Globus pallidus (tissue), 1 donor: ENCODE data around the gene SORL1-AS1.
A peak's percentile ranks its signal among the peaks of the same experiment; 100 is the strongest.
"Not testable (repeated sequence)": the region's sequence is repeated elsewhere in the genome, so short reads cannot be mapped to it uniquely, and the experiment has no call there.

Source experiments
- DNase-seq: peaks from one replicate; pipeline ENCODE4 v3.0.0-alpha.2; 2015; ENCODE audit warnings: low spot score

The SORL1-AS1 gene

GRCh38 chr11:121427400-121427744 is 25.4 kb downstream of the SORL1-AS1 start:
- no peak for DNase-seq

DNA sequence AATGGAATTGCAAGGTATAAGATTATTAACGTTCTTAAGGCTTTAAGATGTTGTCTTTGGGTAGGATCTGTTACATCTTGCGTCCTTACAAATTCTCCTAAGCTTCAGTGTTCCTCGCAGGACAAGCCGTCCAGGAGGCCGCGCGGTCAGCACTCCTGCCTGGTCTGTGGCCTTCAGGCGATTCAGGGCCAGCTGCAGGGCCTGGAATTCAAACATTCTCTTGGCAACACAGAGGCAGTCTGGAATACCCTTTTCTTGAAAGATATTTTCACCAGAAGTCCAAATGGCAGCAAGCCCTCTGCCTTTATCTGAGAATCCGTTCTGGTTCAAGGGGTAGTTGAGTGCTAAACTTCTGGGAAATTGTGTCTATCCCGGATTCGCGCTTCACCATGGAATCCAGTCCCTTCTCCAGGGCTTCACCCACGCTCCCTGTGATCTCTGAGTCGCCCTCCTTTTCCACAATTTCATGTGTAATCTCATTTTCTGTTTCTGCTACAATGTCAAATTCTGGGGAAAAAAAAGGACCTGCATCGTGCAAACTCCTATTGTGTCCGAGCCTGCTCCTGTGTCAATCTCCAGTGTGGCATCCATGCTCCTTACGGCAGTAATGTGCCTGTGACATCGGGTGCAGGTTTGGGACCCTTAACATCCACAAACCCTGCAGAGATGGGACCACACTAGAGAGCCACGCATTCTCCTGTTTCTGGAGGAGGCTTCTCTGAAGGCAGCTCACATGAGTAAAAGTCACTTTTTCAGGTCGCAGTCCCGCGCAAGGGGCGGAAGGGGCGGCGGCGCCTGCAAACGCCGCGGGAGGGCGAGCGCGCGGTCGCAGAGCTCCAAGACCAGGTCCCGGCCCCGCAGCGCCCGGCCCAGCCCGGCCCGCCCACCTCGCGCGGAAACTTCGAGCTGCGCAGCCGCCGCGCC is 26.0 kb downstream of the SORL1-AS1 start:
- DNase-seq = no peak

GRCh38 chr11:121425828-121426227 is 26.9 kb downstream of the SORL1-AS1 start:
- DNase-seq = no peak

GRCh38 chr11:121422675-121423074 is 30.1 kb downstream of the SORL1-AS1 start:
- no peak for DNase-seq

GRCh38 chr11:121421149-121421901 is 31.4 kb downstream of the SORL1-AS1 start:
- no peak for DNase-seq

DNA sequence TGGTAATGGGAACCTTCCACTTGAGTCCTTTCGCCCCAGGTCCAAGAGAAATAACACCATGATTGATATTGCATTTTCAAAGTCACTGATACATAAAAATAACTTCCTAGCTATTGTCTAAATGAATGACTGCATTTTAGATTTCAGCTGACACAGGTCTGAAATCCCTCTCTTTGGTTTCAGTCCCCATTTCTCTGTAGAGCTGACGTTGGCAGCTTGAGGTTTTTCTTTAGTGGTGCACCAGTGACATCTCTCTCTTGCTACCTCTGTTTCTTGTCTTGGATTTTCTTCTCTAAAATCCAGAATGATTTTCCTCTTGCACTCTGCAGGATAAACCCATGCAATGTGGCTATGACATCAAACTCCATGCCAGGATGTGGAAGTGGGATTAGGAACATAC is 32.4 kb downstream of the SORL1-AS1 start:
- no peak for DNase-seq

DNA sequence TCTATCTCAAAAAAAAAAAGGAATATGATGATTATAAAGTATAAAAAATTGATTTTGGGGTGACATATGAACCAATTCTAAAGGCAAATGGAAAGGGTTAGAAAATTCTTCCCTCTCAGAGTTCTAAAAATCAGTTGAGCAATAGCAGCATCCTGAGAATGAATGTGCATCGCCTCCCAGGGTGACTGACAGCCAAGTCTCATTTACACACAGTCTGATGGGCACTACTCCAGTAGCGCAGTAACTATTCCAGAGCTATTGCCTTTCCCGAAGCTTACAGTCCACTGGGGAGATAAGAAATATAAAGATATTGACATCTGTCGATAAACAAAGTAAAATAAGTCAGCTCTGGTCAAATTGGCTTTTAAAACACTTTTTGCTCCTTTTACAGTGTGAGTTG is 32.9 kb downstream of the SORL1-AS1 start:
- DNase-seq = no peak

- no peak for DNase-seq
Observed at GRCh38 chr11:121418625-121419114, 34.1 kb downstream of the SORL1-AS1 start.

GRCh38 chr11:121417607-121418006 is 35.2 kb downstream of the SORL1-AS1 start:
- DNase-seq = no peak

GRCh38 chr11:121417055-121417551 is 35.7 kb downstream of the SORL1-AS1 start:
- peak; percentile 67 for DNase-seq

- DNase-seq = no peak
Observed at GRCh38 chr11:121415856-121416255, 36.9 kb downstream of the SORL1-AS1 start.

DNA sequence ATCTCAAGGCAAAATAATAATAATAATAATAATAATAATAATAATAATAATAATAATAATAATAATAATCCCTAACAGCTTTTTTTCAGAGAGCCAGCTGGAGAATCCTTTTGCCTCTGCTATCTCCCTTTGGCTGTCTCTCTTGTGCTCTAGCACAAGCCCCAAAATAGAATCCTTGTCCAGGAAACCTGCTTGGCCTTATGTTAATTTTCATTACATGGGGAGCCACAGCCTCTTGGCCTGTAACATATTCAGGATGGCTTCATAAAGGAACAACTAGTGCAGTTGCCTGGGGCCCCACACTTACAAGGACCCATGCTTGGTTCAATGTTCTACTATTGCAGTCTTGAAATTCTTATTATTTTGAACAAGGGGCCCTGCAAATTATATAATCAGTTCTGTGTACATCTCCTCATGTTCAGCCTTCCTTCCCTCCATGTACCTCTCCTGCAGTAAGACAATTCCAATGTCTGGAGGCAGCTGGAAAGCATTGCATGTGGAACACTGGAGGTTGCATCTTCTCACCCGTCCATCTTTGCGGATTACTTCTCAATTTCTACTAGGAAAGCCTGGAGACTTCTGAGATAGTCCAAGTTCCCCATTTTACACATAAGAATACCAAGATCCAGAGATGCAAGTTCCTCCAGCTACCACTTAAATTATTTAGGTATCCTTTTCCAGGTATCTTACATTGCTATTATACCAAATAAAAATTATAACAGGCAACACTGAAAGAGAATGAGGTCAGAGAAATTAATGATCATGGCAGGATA is 38.4 kb downstream of the SORL1-AS1 start:
- no peak for DNase-seq

DNA sequence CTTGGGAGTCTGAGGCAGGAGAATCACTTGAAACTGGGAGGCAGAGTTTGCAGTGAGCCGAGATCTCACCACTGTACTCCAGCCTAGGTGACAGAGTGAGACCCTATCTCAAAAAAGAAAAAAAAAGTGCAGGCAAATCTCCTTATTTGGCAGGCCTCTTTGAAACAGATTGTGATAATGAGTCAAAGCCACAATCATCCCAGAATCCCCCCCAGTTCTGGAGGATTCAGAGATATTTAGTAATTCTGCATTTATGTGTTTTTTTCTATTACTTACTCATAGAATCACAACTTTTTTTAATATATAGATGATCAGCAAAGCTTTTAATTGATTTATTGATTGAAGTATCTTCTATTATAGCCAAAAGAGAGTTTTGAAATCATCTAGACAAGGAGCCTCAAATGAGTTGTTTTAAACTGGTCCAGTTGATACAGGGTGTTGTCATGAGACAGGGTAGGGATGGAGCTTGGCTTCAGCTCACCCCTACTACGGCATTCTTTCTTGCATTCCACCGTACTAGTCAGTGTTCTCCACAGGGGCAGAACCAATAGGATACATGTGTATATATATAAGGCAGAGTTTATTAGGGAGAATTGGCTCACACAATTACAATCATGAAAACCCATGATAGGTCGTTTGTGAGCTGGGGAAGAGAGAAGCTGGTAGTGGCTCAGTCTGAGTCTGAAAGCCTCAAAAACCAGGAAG is 39.9 kb downstream of the SORL1-AS1 start:
- no peak for DNase-seq

DNA sequence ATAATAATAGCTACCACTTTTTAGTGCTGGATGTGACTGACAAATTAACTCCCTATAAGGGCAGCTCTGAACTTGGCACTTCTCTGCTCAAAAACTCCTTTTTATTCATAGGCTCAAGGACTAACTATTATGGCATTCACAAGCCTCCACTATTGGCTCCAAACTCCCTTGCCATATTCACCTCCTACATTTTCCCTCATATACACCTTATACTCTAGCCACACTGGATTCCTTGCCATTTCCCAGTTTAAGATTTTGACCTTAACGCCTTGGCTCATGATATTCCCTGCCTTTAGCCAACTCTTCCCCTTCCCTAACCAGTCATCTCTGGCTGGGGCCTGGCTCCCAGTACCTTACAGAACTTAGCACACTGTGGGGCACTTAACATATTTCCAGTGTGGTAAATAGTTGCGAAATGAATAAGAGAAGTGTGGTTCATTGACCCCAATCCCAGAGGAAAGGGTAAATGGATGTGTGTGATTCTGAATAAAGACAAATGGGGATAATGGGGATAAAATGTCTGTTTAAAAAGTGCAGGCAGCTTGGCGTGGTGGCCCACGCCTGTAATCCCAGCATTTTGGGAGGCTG is 40.7 kb downstream of the SORL1-AS1 start:
- no peak for DNase-seq

GRCh38 chr11:121411330-121411729 is 41.4 kb downstream of the SORL1-AS1 start:
- not testable (repeated sequence) for DNase-seq

DNA sequence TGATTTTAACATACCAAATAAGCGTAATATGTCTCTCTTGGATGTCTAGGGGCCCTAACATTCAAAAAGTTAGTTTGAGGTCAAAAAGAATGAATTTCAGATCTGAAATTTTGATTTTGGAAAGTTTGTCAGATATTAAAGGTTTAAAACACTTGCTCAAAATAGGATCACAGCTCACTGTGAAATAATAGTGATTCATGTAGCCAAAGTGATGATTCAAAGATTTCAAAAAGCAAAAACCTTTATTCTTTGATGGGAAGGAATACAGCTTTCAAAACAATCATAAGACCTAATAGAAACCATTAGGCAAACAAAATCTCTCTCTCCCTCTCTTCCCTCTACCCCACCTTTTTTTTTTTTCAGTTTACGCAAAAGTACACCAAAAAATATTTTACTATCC is 42.7 kb downstream of the SORL1-AS1 start:
- not testable (repeated sequence) for DNase-seq

DNA sequence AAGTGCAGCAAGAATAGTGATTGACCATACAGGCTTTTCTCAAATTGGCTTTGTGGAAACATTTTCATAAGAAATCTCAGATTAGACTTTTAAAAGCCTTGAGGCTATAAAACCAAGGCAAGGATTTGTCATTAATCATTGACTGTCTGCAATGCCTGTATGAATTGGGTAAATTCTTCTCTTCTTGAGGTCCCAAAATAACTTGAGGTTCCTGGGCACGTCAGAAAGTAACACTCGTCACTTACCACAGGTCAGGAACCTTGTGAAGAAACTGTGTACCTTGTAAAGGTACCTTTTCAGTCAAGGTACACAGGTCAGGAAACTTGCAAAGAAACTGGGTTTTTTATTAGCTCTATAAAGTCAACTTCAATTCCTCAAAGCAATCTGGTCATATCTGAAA is 43.9 kb downstream of the SORL1-AS1 start:
- DNase-seq = no peak

GRCh38 chr11:121406291-121406690 is 46.5 kb downstream of the SORL1-AS1 start:
- DNase-seq = no peak

DNA sequence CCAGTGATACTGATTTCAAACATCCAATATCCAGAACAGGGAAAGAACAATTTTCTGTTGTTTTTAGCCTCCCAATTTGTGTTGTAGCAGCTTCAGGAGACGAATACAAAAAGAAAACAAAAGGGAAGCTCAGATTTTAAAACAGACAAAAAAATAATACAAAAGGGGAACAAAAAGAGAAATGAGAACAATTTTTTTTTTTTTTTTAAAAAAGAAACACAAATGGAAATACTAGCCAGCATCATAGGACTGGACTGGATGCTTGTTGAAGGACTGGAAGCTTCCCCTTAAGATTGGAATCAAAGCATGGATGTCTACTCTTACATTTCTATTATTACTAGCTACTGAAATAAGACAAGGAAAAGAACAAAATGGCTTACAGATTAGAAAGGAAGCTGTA is 47.1 kb downstream of the SORL1-AS1 start:
- no peak for DNase-seq

DNA sequence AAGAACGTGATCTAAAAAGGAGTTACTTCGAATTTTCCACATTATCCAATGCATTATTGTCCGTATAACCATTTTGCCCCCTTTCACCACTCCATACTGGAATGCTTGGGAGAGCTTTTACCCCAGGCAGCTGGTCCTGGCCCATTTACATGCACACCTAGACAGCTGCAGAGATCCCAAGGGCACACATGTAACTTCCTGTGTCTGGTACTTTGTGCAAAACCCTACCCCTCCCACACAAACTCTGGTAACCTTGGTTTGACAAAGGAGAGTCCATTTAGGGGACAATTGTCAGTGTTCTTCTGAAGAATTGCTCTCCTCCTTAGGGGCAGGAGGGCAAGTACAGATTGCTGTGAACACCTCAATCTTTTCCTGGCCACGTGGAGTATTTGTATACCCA is 58.0 kb downstream of the SORL1-AS1 start:
- DNase-seq = no peak

- DNase-seq = no peak
Observed at GRCh38 chr11:121393855-121394254, 58.9 kb downstream of the SORL1-AS1 start.
